HEK293T (cell line): ENCODE results near the gene GALNT5.

ENCODE experiments used
- CTCF ChIA-PET: fragments of 350-600 bp; formaldehyde crosslinking; extraction: SDS; loops from one replicate; lab custom pipeline; 2021; ENCODE audit warnings: antibody characterized with exemption, inconsistent platforms; lab: Yijun Ruan, JAX
- POLR2A ChIA-PET: fragments of 350-600 bp; formaldehyde crosslinking; extraction: SDS; loops from one replicate; lab custom pipeline; 2020; ENCODE audit warnings: antibody characterized with exemption, inconsistent platforms; lab: Yijun Ruan, JAX
- DNase-seq: peaks from one replicate; pipeline ENCODE4 v3.0.0; 2012; ENCODE audit warnings: mixed read lengths; ENCODE audit errors: extremely low spot score
- ARNT ChIP-seq: fragments of 450-650 bp; IDR thresholded peaks from 2 replicates; pipeline ENCODE4 v1.6.1; 2017; ENCODE audit warnings: mild to moderate bottlenecking
- BHLHE40 ChIP-seq: fragments of 450-650 bp; IDR thresholded peaks from 2 replicates; pipeline ENCODE4 v1.6.1; 2016; ENCODE audit warnings: mild to moderate bottlenecking, moderate library complexity, borderline replicate concordance
- CTBP1 ChIP-seq: fragments of 450-650 bp; IDR thresholded peaks from 2 replicates; pipeline ENCODE4 v1.6.1; 2016; ENCODE audit warnings: borderline replicate concordance
- ELF4 ChIP-seq: fragments of 450-650 bp; IDR thresholded peaks from 2 replicates; pipeline ENCODE4 v1.6.1; 2017; ENCODE audit warnings: antibody characterized with exemption
- FOXA1 ChIP-seq: fragments of 450-650 bp; IDR thresholded peaks from 2 replicates; pipeline ENCODE4 v1.6.1; 2016; ENCODE audit warnings: mild to moderate bottlenecking
- FOXK2 ChIP-seq: fragments of 450-650 bp; IDR thresholded peaks from 2 replicates; pipeline ENCODE4 v1.6.1; 2016; ENCODE audit warnings: mild to moderate bottlenecking
- FOXM1 ChIP-seq: fragments of 450-650 bp; IDR thresholded peaks from 2 replicates; pipeline ENCODE4 v1.6.1; 2017; ENCODE audit warnings: mild to moderate bottlenecking, borderline replicate concordance
- HDGF ChIP-seq: fragments of 450-650 bp; IDR thresholded peaks from 2 replicates; pipeline ENCODE4 v1.6.1; 2017; ENCODE audit warnings: antibody characterized with exemption, borderline replicate concordance
- L3MBTL2 ChIP-seq: fragments of 450-650 bp; conservative IDR thresholded peaks from 2 replicates; pipeline ENCODE4 v1.6.1; 2016; ENCODE audit warnings: mild to moderate bottlenecking
- LEF1 ChIP-seq: fragments of 450-650 bp; IDR thresholded peaks from 2 replicates; pipeline ENCODE4 v1.6.1; 2017; ENCODE audit warnings: mild to moderate bottlenecking, borderline replicate concordance
- NFRKB ChIP-seq: fragments of 450-650 bp; IDR thresholded peaks from 2 replicates; pipeline ENCODE4 v1.6.1; 2016; ENCODE audit warnings: mild to moderate bottlenecking, moderate library complexity
- SP1 ChIP-seq: fragments of 450-650 bp; IDR thresholded peaks from 2 replicates; pipeline ENCODE4 v1.6.1; 2017
- SUZ12 ChIP-seq: fragments of 450-650 bp; IDR thresholded peaks from 2 replicates; pipeline ENCODE4 v1.6.1; 2016; ENCODE audit warnings: mild to moderate bottlenecking
- TARDBP ChIP-seq: fragments of 450-650 bp; IDR thresholded peaks from 2 replicates; pipeline ENCODE4 v1.6.1; 2016
- ZNF384 ChIP-seq: fragments of 450-650 bp; IDR thresholded peaks from 2 replicates; pipeline ENCODE4 v1.6.1; 2016
- TF ChIP-seq, protein P1 (sequence below): fragments of 450-650 bp; IDR thresholded peaks from 2 replicates; pipeline ENCODE4 v1.6.1; 2016

The GALNT5 gene

DNA sequence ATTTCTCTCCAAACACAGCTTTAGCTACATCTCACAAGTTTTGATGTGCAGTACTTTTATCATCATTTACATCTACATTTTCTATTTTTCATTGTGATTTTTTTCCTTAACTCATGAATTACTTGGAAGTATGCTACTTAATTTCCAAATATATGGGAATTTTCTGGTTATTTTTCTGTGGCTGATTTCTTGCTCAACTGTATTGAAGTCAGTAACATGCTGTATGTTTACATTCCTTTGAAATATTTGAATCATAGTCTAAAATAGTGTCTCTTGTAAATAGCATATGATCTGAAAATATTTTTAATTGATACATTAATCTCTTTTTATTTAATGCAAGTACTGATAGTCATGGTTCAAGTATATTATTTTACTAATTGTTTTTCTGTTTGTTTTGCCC, 26.0 kb upstream of the GALNT5 start:
- POLR2A ChIA-PET = no interaction called here
- CTCF ChIA-PET = no interaction called here
- TF ChIP-seq CTBP1 = no peak
- TF ChIP-seq HDGF = no peak
- TF ChIP-seq, protein P1, sequence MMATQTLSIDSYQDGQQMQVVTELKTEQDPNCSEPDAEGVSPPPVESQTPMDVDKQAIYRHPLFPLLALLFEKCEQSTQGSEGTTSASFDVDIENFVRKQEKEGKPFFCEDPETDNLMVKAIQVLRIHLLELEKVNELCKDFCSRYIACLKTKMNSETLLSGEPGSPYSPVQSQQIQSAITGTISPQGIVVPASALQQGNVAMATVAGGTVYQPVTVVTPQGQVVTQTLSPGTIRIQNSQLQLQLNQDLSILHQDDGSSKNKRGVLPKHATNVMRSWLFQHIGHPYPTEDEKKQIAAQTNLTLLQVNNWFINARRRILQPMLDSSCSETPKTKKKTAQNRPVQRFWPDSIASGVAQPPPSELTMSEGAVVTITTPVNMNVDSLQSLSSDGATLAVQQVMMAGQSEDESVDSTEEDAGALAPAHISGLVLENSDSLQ = no peak
- no peak for TF ChIP-seq L3MBTL2
- TF ChIP-seq SP1 = no peak
- TF ChIP-seq BHLHE40 = no peak
- no peak for TF ChIP-seq NFRKB
- no peak for TF ChIP-seq TARDBP
- TF ChIP-seq FOXK2 = no peak
- TF ChIP-seq ZNF384 = no peak
- no peak for TF ChIP-seq FOXA1
- TF ChIP-seq ARNT = no peak
- no peak for TF ChIP-seq FOXM1

DNA sequence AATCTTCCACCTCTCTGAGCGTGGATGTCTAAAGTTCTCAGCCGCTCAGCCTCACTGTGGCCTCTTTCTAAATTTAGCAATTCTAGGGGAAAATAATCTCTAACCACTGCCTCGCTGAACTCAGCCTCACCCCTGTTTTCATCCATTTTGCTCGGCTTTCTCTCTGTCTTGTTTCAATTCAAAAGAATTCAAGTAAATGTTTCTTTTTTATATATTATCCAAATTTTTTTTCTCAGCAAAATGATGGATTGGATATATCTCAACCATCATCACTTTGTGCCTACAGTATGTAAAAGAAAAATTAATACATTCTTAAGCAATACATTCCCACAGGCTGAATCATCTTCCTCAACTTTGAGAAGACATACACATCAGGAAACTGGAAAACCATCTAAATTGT, 24.0 kb upstream of the GALNT5 start:
- POLR2A ChIA-PET = no interaction called here
- no peak for DNase-seq
- TF ChIP-seq LEF1 (no peak), FOXA1 (no peak), NFRKB (no peak), SP1 (no peak), FOXM1 (no peak), FOXK2 (no peak), TARDBP (no peak), ARNT (no peak), HDGF (no peak), BHLHE40 (no peak), ZNF384 (no peak), L3MBTL2 (no peak), SUZ12 (no peak), ELF4 (no peak), CTBP1 (no peak)
- TF ChIP-seq, protein P1 = no peak
- CTCF ChIA-PET = no interaction called here

More for the DNA sequence above, 26.0 kb upstream of the GALNT5 start:
- no peak for DNase-seq

DNA sequence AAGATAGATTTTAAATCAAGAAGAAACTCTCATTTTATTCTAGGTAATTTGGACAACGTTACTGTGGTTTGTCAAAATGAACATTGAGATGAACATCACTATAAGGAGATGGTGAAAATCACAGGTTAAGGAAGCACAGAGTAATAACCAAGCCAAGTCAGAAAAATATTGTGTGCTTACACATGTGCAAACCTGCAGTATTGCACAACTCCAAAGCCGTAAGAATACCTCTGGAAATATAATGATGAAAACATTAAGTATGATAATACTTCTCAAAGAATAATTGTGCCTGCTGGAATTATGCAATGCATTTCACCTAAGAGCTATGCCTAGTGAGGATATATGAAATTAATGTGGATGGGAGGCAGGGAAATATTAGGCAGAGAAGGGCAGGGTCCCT, 21.1 kb upstream of the GALNT5 start:
- CTCF ChIA-PET = no interaction called here
- DNase-seq = no peak
- TF ChIP-seq ZNF384 (no peak), SP1 (no peak)
- POLR2A ChIA-PET = no interaction called here

DNA sequence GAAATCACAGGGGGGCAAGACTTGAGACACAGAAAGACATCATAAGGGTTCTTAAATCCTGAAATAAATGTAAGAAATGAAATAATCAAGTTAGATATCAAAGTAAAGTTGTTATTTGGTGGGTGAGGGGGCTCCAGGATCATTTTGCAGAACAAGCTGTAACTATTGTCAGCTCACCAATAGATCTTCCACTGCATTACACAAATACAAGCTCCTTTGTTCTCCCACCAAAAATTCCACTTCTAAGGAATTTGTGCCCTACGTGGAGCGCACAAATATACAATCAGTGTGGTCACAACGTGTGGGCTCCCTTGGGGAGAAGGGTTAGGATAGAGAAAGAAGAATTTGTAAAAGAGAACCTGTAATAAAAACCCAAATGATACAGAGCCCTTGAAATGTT, 19.2 kb upstream of the GALNT5 start:
- CTCF ChIA-PET = no interaction called here
- POLR2A ChIA-PET = no interaction called here
- DNase-seq = no peak
- TF ChIP-seq LEF1 = no peak
- no peak for TF ChIP-seq ZNF384
- no peak for TF ChIP-seq ELF4
- no peak for TF ChIP-seq CTBP1
- no peak for TF ChIP-seq L3MBTL2
- no peak for TF ChIP-seq FOXA1
- TF ChIP-seq, protein P1 = no peak
- TF ChIP-seq ARNT = no peak
- TF ChIP-seq FOXK2 = no peak

DNA sequence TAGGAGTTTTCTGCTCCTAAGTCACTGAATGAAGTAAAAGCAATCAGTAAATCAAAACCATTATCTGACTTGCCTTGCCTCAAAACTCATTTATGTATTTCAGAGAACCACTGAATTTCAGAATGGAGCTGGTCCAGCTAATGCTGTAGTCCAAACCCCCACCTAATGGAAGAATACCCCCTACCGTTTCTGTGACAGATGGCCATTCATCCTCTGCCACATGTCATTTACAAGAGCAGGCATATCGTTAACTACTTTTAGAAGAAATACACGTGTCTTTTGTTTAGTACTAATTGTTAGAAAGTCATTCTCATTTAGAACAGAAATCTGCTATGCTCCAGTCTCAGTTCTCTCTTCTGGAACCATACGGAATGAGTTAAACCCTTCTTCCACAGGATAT, 12.8 kb upstream of the GALNT5 start:
- DNase-seq = no peak
- ChIA-PET POLR2A (no interaction called here), CTCF (no interaction called here)
- TF ChIP-seq ARNT (no peak), ZNF384 (no peak), L3MBTL2 (no peak), LEF1 (no peak), FOXM1 (no peak), FOXK2 (no peak), ELF4 (no peak), CTBP1 (no peak), TARDBP (no peak), HDGF (no peak), SUZ12 (no peak)
- TF ChIP-seq, protein P1 = no peak

DNA sequence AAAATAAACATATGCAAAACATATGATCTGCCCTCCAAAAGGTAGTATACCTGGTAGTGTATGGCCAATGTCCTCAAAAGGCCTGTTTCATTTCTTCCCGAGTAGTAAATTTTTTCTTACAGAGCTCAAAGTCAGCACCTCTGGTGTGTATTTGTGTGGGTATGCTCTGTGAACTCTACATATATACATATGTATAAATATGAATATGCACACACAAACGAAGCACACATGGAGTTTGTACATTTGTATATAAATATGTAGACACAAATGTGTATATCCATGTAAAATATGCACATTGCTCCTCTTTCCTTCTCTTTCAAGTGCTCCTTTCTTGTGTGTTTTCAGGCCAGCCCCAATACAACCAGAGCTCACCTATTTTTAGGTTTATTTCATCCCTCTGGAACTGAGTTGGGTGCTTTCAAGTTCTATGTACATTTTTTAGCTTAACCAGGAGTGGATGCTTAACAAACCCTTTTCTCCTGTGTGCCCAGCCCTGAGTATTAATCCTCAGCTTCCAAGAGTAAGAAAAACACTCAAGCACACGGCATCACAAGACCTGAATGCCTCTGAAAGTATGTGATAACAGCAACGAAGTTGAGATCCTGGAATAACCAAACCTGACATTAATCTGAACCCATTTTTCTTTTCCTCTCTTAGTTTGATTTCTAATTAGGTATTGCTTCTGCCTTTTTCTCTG, 12.2 kb upstream of the GALNT5 start:
- POLR2A ChIA-PET = no interaction called here
- CTCF ChIA-PET = no interaction called here
- TF ChIP-seq ARNT (no peak), TARDBP (no peak), CTBP1 (no peak), FOXA1 (no peak), FOXK2 (no peak), FOXM1 (no peak), L3MBTL2 (no peak), SUZ12 (no peak), ELF4 (no peak), HDGF (no peak), LEF1 (no peak), NFRKB (no peak), ZNF384 (no peak), SP1 (no peak), BHLHE40 (no peak)
- TF ChIP-seq, protein P1 = no peak
- no peak for DNase-seq
